Neural cell (in vitro differentiated cells): ENCODE results near the gene YPEL2.

Source experiments
- EZH2 ChIP-seq: fragments of 200-600, 300-800 bp; shearing (Covaris generic), sonication (generic); IDR thresholded peaks from 2 replicates; pipeline ENCODE4 v1.6.1; 2014; ENCODE audit warnings: antibody characterized with exemption, low read length, borderline replicate concordance, mild to moderate bottlenecking; ENCODE audit not compliant: insufficient read depth, poor library complexity, severe bottlenecking
- SMC3 ChIP-seq: fragments of 450-650 bp; conservative IDR thresholded peaks from 2 replicates; pipeline ENCODE4 v1.6.1; 2014; ENCODE audit warnings: antibody characterized with exemption, mild to moderate bottlenecking, moderate library complexity; ENCODE audit not compliant: poor library complexity
- TF ChIP-seq, protein P1 (sequence below): fragments of 450-650 bp; IDR thresholded peaks from 2 replicates; pipeline ENCODE4 v1.5.1; 2014; ENCODE audit warnings: antibody characterized with exemption, mild to moderate bottlenecking, moderate library complexity; ENCODE audit not compliant: poor library complexity, severe bottlenecking
- TF ChIP-seq, protein P2 (sequence below): IDR thresholded peaks from 2 replicates; pipeline ENCODE4 v1.6.1; 2012; ENCODE audit warnings: borderline replicate concordance

DNA sequence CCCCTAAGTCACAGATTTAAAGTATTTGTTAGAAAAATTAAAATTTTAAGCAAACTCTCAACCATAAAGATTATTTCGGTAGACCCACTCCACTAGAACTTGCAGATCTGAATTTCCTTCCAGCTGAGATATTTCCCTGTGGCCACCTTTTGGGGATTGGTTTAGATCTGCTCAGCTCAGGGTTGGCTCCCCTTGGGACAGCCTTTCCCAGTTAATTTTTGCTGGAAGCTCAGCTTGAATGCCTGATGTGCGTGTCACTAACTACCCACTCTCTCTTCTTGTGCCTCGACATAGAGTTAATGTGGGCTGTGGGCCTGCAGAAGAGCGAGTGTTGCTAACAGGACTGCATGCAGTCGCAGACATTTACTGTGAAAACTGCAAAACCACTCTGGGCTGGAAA, 57.6 kb downstream of the YPEL2 start:
- TF ChIP-seq, protein P1, sequence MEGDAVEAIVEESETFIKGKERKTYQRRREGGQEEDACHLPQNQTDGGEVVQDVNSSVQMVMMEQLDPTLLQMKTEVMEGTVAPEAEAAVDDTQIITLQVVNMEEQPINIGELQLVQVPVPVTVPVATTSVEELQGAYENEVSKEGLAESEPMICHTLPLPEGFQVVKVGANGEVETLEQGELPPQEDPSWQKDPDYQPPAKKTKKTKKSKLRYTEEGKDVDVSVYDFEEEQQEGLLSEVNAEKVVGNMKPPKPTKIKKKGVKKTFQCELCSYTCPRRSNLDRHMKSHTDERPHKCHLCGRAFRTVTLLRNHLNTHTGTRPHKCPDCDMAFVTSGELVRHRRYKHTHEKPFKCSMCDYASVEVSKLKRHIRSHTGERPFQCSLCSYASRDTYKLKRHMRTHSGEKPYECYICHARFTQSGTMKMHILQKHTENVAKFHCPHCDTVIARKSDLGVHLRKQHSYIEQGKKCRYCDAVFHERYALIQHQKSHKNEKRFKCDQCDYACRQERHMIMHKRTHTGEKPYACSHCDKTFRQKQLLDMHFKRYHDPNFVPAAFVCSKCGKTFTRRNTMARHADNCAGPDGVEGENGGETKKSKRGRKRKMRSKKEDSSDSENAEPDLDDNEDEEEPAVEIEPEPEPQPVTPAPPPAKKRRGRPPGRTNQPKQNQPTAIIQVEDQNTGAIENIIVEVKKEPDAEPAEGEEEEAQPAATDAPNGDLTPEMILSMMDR = no peak
- TF ChIP-seq EZH2 = no peak
- TF ChIP-seq, protein P2, sequence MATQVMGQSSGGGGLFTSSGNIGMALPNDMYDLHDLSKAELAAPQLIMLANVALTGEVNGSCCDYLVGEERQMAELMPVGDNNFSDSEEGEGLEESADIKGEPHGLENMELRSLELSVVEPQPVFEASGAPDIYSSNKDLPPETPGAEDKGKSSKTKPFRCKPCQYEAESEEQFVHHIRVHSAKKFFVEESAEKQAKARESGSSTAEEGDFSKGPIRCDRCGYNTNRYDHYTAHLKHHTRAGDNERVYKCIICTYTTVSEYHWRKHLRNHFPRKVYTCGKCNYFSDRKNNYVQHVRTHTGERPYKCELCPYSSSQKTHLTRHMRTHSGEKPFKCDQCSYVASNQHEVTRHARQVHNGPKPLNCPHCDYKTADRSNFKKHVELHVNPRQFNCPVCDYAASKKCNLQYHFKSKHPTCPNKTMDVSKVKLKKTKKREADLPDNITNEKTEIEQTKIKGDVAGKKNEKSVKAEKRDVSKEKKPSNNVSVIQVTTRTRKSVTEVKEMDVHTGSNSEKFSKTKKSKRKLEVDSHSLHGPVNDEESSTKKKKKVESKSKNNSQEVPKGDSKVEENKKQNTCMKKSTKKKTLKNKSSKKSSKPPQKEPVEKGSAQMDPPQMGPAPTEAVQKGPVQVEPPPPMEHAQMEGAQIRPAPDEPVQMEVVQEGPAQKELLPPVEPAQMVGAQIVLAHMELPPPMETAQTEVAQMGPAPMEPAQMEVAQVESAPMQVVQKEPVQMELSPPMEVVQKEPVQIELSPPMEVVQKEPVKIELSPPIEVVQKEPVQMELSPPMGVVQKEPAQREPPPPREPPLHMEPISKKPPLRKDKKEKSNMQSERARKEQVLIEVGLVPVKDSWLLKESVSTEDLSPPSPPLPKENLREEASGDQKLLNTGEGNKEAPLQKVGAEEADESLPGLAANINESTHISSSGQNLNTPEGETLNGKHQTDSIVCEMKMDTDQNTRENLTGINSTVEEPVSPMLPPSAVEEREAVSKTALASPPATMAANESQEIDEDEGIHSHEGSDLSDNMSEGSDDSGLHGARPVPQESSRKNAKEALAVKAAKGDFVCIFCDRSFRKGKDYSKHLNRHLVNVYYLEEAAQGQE = no peak
- no peak for TF ChIP-seq SMC3
